GM18505 (cell line): Measurements from ENCODE around the gene AQP12A.

ENCODE experiments used
- ATAC-seq: cut with Tn5 transposase; IDR thresholded peaks from one replicate; pipeline ENCODE4 v1.9.1; 2021; ENCODE audit not compliant: unreplicated experiment
- POLR2A ChIP-seq: IDR thresholded peaks from 4 replicates; pipeline ENCODE4 v1.6.1; 2011; ENCODE audit warnings: borderline replicate concordance; ENCODE audit not compliant: insufficient read depth, insufficient read length; ENCODE audit errors: extremely low read depth

The AQP12A gene

GRCh38 chr2:240701736-240702639, 10.3 kb downstream of the AQP12A start:
- no peak for ATAC-seq
- TF ChIP-seq POLR2A: no peak

- no peak for TF ChIP-seq POLR2A
- no peak for ATAC-seq
Measured at GRCh38 chr2:240702640-240703011, 11.0 kb downstream of the AQP12A start.

- TF ChIP-seq POLR2A: no peak
- ATAC-seq: no peak
Measured at GRCh38 chr2:240703417-240704341, 12.0 kb downstream of the AQP12A start.

GRCh38 chr2:240704651-240705050, 13.0 kb downstream of the AQP12A start:
- TF ChIP-seq POLR2A: no peak

GRCh38 chr2:240705204-240705791, 13.6 kb downstream of the AQP12A start:
- no peak for TF ChIP-seq POLR2A
- ATAC-seq: no peak

More at GRCh38 chr2:240704651-240705050, 13.0 kb downstream of the AQP12A start:
- ATAC-seq: no peak

- ATAC-seq: no peak
- TF ChIP-seq POLR2A: no peak
Measured at GRCh38 chr2:240707043-240707756, 15.5 kb downstream of the AQP12A start.

GRCh38 chr2:240707821-240708220, 16.2 kb downstream of the AQP12A start:
- no peak for ATAC-seq
- no peak for TF ChIP-seq POLR2A

- no peak for ATAC-seq
Measured at GRCh38 chr2:240708457-240708856, 16.8 kb downstream of the AQP12A start.

GRCh38 chr2:240711296-240711695, 19.6 kb downstream of the AQP12A start:
- TF ChIP-seq POLR2A: no peak

More at GRCh38 chr2:240708457-240708856, 16.8 kb downstream of the AQP12A start:
- no peak for TF ChIP-seq POLR2A

GRCh38 chr2:240711701-240712100, 20.0 kb downstream of the AQP12A start:
- no peak for TF ChIP-seq POLR2A
- ATAC-seq: no peak

More at GRCh38 chr2:240711296-240711695, 19.6 kb downstream of the AQP12A start:
- ATAC-seq: no peak

- ATAC-seq: no peak
- no peak for TF ChIP-seq POLR2A
Measured at GRCh38 chr2:240712121-240712520, 20.5 kb downstream of the AQP12A start.

- no peak for ATAC-seq
- no peak for TF ChIP-seq POLR2A
Measured at GRCh38 chr2:240713071-240713927, 21.6 kb downstream of the AQP12A start.
